MM.1S (cell line): ENCODE data around the gene ADD1.

ENCODE experiments used
- EZH2 ChIP-seq: fragments of 300-600 bp; sonication (generic); optimal IDR thresholded peaks from 2 replicates; pipeline ENCODE3; 2017; ENCODE audit warnings: low read depth, mild to moderate bottlenecking, antibody characterized with exemption, low read length, mixed read lengths
- EZH2phosphoT487 ChIP-seq: fragments of 300-600 bp; sonication (generic); IDR thresholded peaks from 2 replicates; pipeline ENCODE4 v1.6.1; 2018; ENCODE audit warnings: antibody characterized with exemption, low read length
- TF ChIP-seq, protein P1 (sequence below): fragments of 300-600 bp; sonication (generic); IDR thresholded peaks from 2 replicates; pipeline ENCODE4 v1.5.1; 2016; ENCODE audit warnings: antibody characterized with exemption, low read length, mixed read lengths

DNA sequence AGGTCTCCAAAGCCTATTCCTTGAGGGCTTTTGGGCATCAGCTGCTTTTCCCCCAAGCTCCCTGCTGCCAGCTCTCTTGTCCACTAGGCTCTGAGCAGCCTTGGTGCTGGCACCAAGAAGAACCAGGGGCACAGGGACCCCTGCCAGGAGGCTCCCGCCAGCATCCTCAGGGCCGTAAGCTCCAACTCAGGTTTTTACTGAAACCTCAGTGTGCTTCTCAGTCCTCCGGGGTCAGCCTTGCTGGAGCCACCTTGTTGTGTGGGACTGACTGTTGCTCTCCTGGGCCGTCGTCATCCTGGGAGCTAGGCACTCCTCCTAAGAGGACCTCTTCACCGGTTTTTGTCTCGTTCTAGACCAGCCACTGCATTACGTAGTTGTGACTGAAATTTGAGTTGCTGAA, 80.6 kb downstream of the ADD1 start:
- TF ChIP-seq EZH2 (no peak), EZH2phosphoT487 (no peak)
- TF ChIP-seq, protein P1, sequence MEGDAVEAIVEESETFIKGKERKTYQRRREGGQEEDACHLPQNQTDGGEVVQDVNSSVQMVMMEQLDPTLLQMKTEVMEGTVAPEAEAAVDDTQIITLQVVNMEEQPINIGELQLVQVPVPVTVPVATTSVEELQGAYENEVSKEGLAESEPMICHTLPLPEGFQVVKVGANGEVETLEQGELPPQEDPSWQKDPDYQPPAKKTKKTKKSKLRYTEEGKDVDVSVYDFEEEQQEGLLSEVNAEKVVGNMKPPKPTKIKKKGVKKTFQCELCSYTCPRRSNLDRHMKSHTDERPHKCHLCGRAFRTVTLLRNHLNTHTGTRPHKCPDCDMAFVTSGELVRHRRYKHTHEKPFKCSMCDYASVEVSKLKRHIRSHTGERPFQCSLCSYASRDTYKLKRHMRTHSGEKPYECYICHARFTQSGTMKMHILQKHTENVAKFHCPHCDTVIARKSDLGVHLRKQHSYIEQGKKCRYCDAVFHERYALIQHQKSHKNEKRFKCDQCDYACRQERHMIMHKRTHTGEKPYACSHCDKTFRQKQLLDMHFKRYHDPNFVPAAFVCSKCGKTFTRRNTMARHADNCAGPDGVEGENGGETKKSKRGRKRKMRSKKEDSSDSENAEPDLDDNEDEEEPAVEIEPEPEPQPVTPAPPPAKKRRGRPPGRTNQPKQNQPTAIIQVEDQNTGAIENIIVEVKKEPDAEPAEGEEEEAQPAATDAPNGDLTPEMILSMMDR, result no peak
